Measurements from ENCODE around the gene NDC1. TPM values are rescaled to one million over a fixed set of nuclear protein-coding genes. Genes with fewer than 3 reads are reported as not detected.

The NDC1 gene
- total and polyA plus RNA-seq, 3 experiments from 2014 or later: 6.4 to 40.3 (median 38.8) TPM

DNA sequence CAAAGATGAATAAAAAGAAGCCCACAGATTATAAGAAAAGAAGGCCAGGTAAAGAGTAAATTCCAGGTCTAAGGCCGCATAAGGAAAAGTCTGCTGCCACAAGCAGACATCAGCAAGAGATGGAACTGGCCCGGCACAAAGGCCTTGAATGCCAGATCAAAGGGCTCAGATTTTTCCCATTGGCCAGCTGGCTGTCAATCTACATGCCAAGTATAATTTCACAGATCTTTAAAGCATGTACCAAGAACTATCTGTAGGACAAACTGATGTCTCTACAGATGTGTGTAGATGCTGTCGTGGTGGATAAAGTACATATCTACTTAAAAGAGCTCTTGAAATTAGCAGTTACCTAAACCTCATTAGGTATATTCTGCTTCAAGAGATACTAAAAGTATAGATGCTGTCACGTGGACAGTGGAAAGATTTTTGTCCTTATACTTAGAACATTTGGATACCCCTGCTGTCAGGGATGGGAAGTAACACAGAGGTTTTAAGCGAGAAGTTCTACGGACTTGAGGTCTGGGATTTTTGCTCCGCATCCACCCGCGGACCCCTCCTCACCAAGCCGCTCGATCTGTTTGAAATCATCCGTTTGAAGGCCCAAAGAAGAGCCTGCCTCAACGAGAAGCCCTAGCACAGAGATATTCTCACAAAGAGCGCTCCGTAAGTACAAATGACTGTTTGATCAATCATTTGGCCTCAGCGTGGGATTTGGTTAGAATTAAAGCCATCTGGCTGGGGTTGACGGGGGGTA lies 109.2 kb downstream of the NDC1 start:
- no peaks in the 10 kb centered on the region for H3K9me3 ChIP-seq (ENCODE audit: low read length)
- DNase-seq: no peak
- POLR2A ChIA-PET: no interaction called here
- Mint-ChIP-seq H3K36me3 (peaks cover 0 to 1% (median 0%) of the 10 kb centered on the region in 3 donors), H3K27me3 (peaks cover 10 to 18% of the 10 kb centered on the region in 2 donors), H3K9me3 (no peaks in the 10 kb centered on the region), H3K27ac (no peak overlapping the region), H3K4me3 (no peak overlapping the region), H3K4me1 (no peaks in the 10 kb centered on the region)
- no peak overlapping the region for H3K4me3 ChIP-seq (ENCODE audit: low read length)
- H3K27me3 ChIP-seq (ENCODE audit: insufficient read depth, low read length, poor library complexity, severe bottlenecking): no peaks in the 10 kb centered on the region
- no peak overlapping the region for H3K27ac ChIP-seq (ENCODE audit: low read depth, low read length)
- no peaks in the 10 kb centered on the region for H3K4me1 ChIP-seq (ENCODE audit: insufficient read depth, low read length)
- H3K36me3 ChIP-seq (ENCODE audit: insufficient read depth, low read length): no peaks in the 10 kb centered on the region
- CTCF ChIA-PET: no interaction called here

GRCh38 chr1:53728196-53728595 lies 109.9 kb downstream of the NDC1 start:
- ChIA-PET CTCF (no interaction called here), POLR2A (no interaction called here)
- no peaks in the 10 kb centered on the region for H3K36me3 ChIP-seq (ENCODE audit: insufficient read depth, low read length)
- H3K36me3 Mint-ChIP-seq: peaks cover 0 to 1% (median 0%) of the 10 kb centered on the region in 3 donors
- no peak overlapping the region for H3K4me3 Mint-ChIP-seq
- no peak overlapping the region for H3K27ac Mint-ChIP-seq
- no peaks in the 10 kb centered on the region for H3K4me1 Mint-ChIP-seq
- no peaks in the 10 kb centered on the region for H3K9me3 Mint-ChIP-seq
- no peaks in the 10 kb centered on the region for H3K4me1 ChIP-seq (ENCODE audit: insufficient read depth, low read length)
- no peaks in the 10 kb centered on the region for H3K27me3 ChIP-seq (ENCODE audit: insufficient read depth, low read length, poor library complexity, severe bottlenecking)
- DNase-seq: no peak
- H3K4me3 ChIP-seq (ENCODE audit: low read length): no peak overlapping the region
- H3K27ac ChIP-seq (ENCODE audit: low read depth, low read length): no peak overlapping the region
- H3K9me3 ChIP-seq (ENCODE audit: low read length): no peaks in the 10 kb centered on the region
- H3K27me3 Mint-ChIP-seq: peaks cover 11% of the 10 kb centered on the region in 2 donors

DNA sequence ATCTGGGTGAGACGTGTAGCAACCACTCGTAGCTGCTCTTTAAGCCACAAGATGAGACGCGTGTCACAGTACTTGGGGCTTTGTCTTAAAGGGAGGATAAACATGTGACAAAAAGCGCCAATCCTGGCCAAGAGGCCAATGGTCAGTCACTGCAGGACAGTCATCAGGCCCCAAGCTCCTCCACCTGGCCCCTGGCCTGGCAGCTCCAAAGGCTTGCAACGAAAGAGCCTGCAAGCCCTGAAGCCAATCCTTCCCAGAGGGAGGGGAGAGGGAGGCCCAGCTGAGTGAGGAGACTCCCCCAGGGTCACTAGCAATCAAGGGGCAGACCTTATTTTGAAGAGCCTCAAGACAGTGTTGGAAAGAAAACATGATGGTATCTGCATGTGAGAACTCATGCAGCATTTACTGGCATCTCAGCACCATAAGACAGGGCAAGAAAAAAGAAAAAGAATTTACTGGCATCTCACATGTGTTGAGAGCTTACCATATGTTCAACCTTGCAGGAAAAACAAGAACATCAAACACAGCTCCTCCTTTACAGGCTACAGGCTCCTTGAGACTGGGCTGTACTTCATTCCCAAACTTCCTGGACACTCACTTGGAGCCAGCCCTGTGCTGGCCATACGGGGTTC lies 110.5 kb downstream of the NDC1 start:
- no peak overlapping the region for H3K4me3 Mint-ChIP-seq
- no peaks in the 10 kb centered on the region for H3K36me3 ChIP-seq (ENCODE audit: insufficient read depth, low read length)
- peaks cover 8 to 11% of the 10 kb centered on the region in 2 donors for H3K27me3 Mint-ChIP-seq
- H3K9me3 Mint-ChIP-seq: no peaks in the 10 kb centered on the region
- ChIA-PET CTCF (no interaction called here), POLR2A (no interaction called here)
- H3K27me3 ChIP-seq (ENCODE audit: insufficient read depth, low read length, poor library complexity, severe bottlenecking): no peaks in the 10 kb centered on the region
- no peaks in the 10 kb centered on the region for H3K4me1 ChIP-seq (ENCODE audit: insufficient read depth, low read length)
- DNase-seq: no peak
- no peaks in the 10 kb centered on the region for H3K9me3 ChIP-seq (ENCODE audit: low read length)
- H3K27ac ChIP-seq (ENCODE audit: low read depth, low read length): no peak overlapping the region
- H3K27ac Mint-ChIP-seq: no peak overlapping the region
- H3K36me3 Mint-ChIP-seq: peaks cover 0 to 1% (median 0%) of the 10 kb centered on the region in 3 donors
- H3K4me1 Mint-ChIP-seq: no peaks in the 10 kb centered on the region
- H3K4me3 ChIP-seq (ENCODE audit: low read length): no peak overlapping the region

DNA sequence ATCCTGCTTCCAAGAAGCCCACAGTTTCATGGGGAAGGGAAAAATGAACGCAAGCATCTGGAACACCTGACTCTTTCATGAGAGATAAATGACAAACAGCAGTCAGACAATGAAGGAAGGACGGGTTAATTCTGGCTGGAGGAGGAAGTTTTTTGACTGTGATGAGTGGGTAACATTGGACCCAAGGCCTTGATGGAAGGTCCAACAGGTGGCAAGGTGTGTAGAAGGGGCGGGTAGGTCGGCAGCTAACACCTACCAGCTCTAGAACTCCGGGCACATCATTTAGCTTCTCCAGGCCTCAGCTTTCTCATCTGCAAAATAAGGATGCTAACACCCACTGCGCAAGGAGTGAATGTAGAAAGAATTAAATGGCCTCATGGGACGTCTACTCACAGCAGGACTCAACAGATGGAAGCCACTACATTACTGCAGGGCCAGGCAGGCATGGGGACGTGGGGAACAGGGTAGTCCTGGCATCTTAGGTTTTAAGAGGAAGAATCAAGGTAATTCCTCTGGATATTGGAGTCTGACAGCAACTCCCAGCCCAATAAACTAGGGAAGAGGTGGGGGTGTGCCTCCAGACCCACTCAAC lies 112.0 kb downstream of the NDC1 start:
- Mint-ChIP-seq H3K27ac (no peak overlapping the region), H3K4me1 (no peaks in the 10 kb centered on the region), H3K9me3 (no peaks in the 10 kb centered on the region), H3K4me3 (no peak overlapping the region), H3K36me3 (peaks cover 0 to 1% (median 0%) of the 10 kb centered on the region in 3 donors), H3K27me3 (peaks cover 6 to 8% of the 10 kb centered on the region in 2 donors)
- Histone ChIP-seq H3K4me1 (ENCODE audit: insufficient read depth, low read length) (no peaks in the 10 kb centered on the region), H3K4me3 (ENCODE audit: low read length) (no peak overlapping the region), H3K36me3 (ENCODE audit: insufficient read depth, low read length) (no peaks in the 10 kb centered on the region), H3K9me3 (ENCODE audit: low read length) (no peaks in the 10 kb centered on the region), H3K27ac (ENCODE audit: low read depth, low read length) (no peak overlapping the region), H3K27me3 (ENCODE audit: insufficient read depth, low read length, poor library complexity, severe bottlenecking) (no peaks in the 10 kb centered on the region)
- CTCF ChIA-PET: no interaction called here
- POLR2A ChIA-PET: no interaction called here
- no peak for DNase-seq

GRCh38 chr1:53725238-53725689 lies 112.8 kb downstream of the NDC1 start:
- Histone ChIP-seq H3K36me3 (ENCODE audit: insufficient read depth, low read length) (no peaks in the 10 kb centered on the region), H3K27ac (ENCODE audit: low read depth, low read length) (no peak overlapping the region), H3K4me3 (ENCODE audit: low read length) (no peak overlapping the region), H3K4me1 (ENCODE audit: insufficient read depth, low read length) (no peaks in the 10 kb centered on the region), H3K27me3 (ENCODE audit: insufficient read depth, low read length, poor library complexity, severe bottlenecking) (no peaks in the 10 kb centered on the region), H3K9me3 (ENCODE audit: low read length) (no peaks in the 10 kb centered on the region)
- no peak overlapping the region for H3K27ac Mint-ChIP-seq
- peaks cover 2 to 4% of the 10 kb centered on the region in 2 donors for H3K27me3 Mint-ChIP-seq
- POLR2A ChIA-PET: no interaction called here
- CTCF ChIA-PET: interaction anchor here (0.6 kb wide), 1 partner anchor 9 kb away, joined by 3 read pairs; no protein-coding TSS in a partner anchor
- DNase-seq: no peak
- no peaks in the 10 kb centered on the region for H3K4me1 Mint-ChIP-seq
- H3K4me3 Mint-ChIP-seq: no peak overlapping the region
- peaks cover 0 to 1% (median 0%) of the 10 kb centered on the region in 3 donors for H3K36me3 Mint-ChIP-seq
- H3K9me3 Mint-ChIP-seq: no peaks in the 10 kb centered on the region

DNA sequence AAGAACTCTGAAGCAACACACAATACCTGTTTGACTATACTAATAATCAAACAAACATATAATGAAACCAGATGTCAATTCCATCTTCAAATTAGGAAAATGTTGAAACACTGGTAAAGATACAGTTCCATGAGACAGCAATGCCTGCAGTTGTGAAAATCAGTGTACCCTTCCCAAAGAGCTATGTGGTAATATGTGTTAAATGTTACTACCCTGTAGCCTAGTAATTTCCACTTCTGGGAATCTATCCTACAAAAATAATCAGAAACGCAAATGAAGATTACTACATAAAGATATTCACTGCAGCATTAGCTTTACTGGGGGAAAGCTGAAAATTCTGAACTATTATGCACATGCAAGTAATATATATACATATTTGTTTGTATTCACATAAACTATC lies 116.1 kb downstream of the NDC1 start:
- CTCF ChIA-PET: no interaction called here
- no peak overlapping the region for H3K4me3 Mint-ChIP-seq
- Histone ChIP-seq H3K27me3 (ENCODE audit: insufficient read depth, low read length, poor library complexity, severe bottlenecking) (no peaks in the 10 kb centered on the region), H3K4me3 (ENCODE audit: low read length) (no peak overlapping the region), H3K4me1 (ENCODE audit: insufficient read depth, low read length) (no peaks in the 10 kb centered on the region), H3K36me3 (ENCODE audit: insufficient read depth, low read length) (no peaks in the 10 kb centered on the region), H3K27ac (ENCODE audit: low read depth, low read length) (no peak overlapping the region), H3K9me3 (ENCODE audit: low read length) (no peaks in the 10 kb centered on the region)
- POLR2A ChIA-PET: no interaction called here
- no peak overlapping the region for H3K27ac Mint-ChIP-seq
- peaks cover 14% of the 10 kb centered on the region in 2 donors for H3K27me3 Mint-ChIP-seq
- H3K9me3 Mint-ChIP-seq: no peaks in the 10 kb centered on the region
- no peak for DNase-seq
- no peaks in the 10 kb centered on the region for H3K4me1 Mint-ChIP-seq
- no peaks in the 10 kb centered on the region for H3K36me3 Mint-ChIP-seq

DNA sequence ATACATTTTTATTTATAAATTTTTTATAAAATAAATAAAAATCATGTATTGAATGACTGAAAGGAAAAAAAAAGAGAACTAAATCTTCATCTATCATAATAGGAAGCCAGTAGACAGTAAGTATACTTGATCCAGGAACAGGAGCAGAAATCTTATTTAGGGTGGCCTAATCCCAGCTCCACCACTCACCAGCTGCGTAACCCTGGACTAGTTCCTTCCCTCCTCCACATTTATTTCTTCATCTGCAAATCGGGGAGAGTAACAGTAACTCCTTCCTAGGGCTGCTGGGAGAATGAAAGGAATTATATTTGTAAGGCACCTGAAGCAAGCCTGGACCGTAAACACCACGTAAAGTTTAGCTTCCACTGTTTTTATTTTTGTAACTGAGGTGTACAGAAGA lies 117.0 kb downstream of the NDC1 start:
- Histone ChIP-seq H3K36me3 (ENCODE audit: insufficient read depth, low read length) (no peaks in the 10 kb centered on the region), H3K27ac (ENCODE audit: low read depth, low read length) (no peak overlapping the region), H3K9me3 (ENCODE audit: low read length) (no peaks in the 10 kb centered on the region), H3K4me1 (ENCODE audit: insufficient read depth, low read length) (no peaks in the 10 kb centered on the region), H3K4me3 (ENCODE audit: low read length) (no peak overlapping the region), H3K27me3 (ENCODE audit: insufficient read depth, low read length, poor library complexity, severe bottlenecking) (no peaks in the 10 kb centered on the region)
- ChIA-PET CTCF (no interaction called here), POLR2A (no interaction called here)
- no peak overlapping the region for H3K27ac Mint-ChIP-seq
- H3K27me3 Mint-ChIP-seq: peaks cover 13 to 14% of the 10 kb centered on the region in 2 donors
- H3K9me3 Mint-ChIP-seq: no peaks in the 10 kb centered on the region
- DNase-seq: no peak
- H3K4me3 Mint-ChIP-seq: no peak overlapping the region
- no peaks in the 10 kb centered on the region for H3K4me1 Mint-ChIP-seq
- H3K36me3 Mint-ChIP-seq: no peaks in the 10 kb centered on the region

DNA sequence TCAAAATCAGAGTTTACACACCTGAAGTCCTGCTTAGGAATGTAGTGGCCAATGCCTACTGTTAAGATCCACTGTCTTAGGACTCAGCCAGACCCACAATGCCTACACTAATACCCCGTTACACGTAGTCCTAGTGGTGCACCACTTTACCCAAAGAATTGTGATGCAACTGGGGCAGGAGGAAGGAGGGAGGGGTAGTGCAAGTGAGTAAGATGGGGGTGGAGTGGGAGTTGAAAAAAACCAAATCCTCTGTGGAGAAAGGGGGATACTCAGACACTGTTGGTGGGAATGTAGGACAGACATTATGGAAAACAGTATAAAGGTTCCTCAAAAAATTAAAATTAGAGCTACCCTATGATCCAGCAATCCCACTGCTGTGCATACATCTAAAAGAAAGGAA lies 118.6 kb downstream of the NDC1 start:
- POLR2A ChIA-PET: no interaction called here
- DNase-seq: no peak
- Histone ChIP-seq H3K9me3 (ENCODE audit: low read length) (no peaks in the 10 kb centered on the region), H3K4me1 (ENCODE audit: insufficient read depth, low read length) (no peaks in the 10 kb centered on the region), H3K36me3 (ENCODE audit: insufficient read depth, low read length) (no peaks in the 10 kb centered on the region), H3K27me3 (ENCODE audit: insufficient read depth, low read length, poor library complexity, severe bottlenecking) (no peaks in the 10 kb centered on the region), H3K27ac (ENCODE audit: low read depth, low read length) (no peak overlapping the region), H3K4me3 (ENCODE audit: low read length) (no peak overlapping the region)
- Mint-ChIP-seq H3K36me3 (no peaks in the 10 kb centered on the region), H3K9me3 (no peaks in the 10 kb centered on the region), H3K4me1 (no peaks in the 10 kb centered on the region), H3K27me3 (peaks cover 13 to 14% of the 10 kb centered on the region in 2 donors), H3K4me3 (no peak overlapping the region), H3K27ac (no peak overlapping the region)
- CTCF ChIA-PET: no interaction called here
